ENCODE measurements around the gene APOBEC3C. TPM values are rescaled to one million over a fixed set of nuclear protein-coding genes. Genes with fewer than 3 reads are reported as not detected.
"Not testable (repeated sequence)": the region's sequence is repeated elsewhere in the genome, so short reads cannot be mapped to it uniquely, and the experiment has no call there.

APOBEC3C gene
- total and polyA plus RNA-seq, 2 experiments from 2014 or later: 7.0 to 49.2 TPM

DNA sequence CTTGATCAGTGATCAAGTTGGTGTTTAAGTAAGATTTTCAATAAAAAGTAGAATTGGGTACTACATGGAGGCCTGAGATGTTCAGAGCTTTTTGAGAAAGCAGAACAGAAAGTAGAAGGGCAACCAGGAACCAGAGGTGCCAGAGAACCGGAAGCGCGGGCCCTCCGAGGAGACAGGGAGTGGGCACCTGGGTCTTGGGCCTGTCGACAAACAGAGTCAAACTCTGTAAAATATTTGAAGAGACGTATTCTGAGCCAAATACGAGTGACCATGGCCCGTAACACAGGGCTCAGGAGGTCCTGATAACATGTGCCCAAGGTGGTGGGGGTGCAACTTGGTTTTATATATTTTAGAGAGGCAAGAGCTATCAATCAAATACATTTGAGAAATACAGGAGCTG lies 49.8 kb downstream of the APOBEC3C start:
- H2AFZ ChIP-seq; H3K79me2 ChIP-seq (replicated peaks; ENCODE audit: insufficient read depth); H3K9me3 Mint-ChIP-seq; H3K4me3 ChIP-seq; H3F3A ChIP-seq (replicated peaks; ENCODE audit: low read depth); H3K27me3 ChIP-seq (ENCODE audit: insufficient read depth); H3K36me3 ChIP-seq (ENCODE audit: insufficient read depth); DNase-seq (ENCODE audit: low spot score); H3K36me3 Mint-ChIP-seq (ENCODE audit: low read depth); H3K4me2 ChIP-seq; H3K4me1 ChIP-seq (ENCODE audit: insufficient read depth); ATAC-seq; H3K27ac Mint-ChIP-seq; H3K27ac ChIP-seq (ENCODE audit: low read depth); H4K20me1 ChIP-seq (replicated peaks; ENCODE audit: insufficient read depth); H3K4me1 Mint-ChIP-seq; H3K9me2 ChIP-seq (ENCODE audit: insufficient read depth); H3K4me3 Mint-ChIP-seq; H3K27me3 Mint-ChIP-seq (ENCODE audit: insufficient read depth, low read depth, poor library complexity): not testable (repeated sequence)

DNA sequence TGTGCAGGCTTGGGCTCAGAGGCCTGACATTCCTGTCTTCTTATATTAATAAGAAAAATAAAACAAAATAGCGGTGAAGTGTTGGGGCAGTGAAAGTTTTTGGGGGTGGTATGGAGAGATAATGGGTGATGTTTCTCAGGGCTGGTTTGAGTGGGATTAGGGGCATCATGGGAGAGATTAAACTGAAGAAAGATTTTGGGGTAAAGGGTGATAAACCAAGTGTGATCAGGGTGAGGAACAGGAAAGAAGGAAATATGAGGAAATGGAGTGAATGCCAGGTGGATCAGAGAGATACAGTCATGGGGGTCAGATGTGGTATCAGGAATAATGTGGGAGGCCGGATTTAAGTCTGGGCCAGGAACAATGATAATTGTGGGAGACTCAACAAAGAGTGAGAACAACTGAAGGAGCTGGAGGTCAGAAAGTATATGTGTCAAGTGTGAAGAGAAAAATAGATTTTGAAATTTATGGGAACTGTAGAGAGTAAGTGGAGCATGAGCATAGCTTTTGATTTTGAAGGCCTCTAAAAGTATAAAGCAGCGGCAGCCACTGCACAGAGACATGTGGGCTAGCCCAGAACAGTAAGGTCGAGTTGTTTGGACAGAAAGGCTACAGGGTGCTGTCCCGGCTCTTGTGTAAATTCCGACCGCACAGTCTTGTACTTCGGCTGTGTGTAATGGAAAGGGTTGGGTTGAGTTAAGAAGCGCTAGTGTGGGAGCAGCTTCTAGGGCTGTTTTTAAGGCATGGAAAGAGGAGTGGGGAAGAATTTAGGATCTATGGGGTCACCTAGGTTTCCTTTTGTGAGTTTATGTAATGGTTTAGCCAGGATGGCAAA lies 52.6 kb downstream of the APOBEC3C start:
- not testable (repeated sequence) for H4K20me1 ChIP-seq (replicated peaks; ENCODE audit: insufficient read depth); H3K4me3 ChIP-seq; H3K79me2 ChIP-seq (replicated peaks; ENCODE audit: insufficient read depth); H3K27me3 Mint-ChIP-seq (ENCODE audit: insufficient read depth, low read depth, poor library complexity); H3K27ac Mint-ChIP-seq; H3K36me3 Mint-ChIP-seq (ENCODE audit: low read depth); DNase-seq (ENCODE audit: low spot score); H3K36me3 ChIP-seq (ENCODE audit: insufficient read depth); ATAC-seq; H3K4me1 ChIP-seq (ENCODE audit: insufficient read depth); H3K4me2 ChIP-seq; H3K9me3 Mint-ChIP-seq; H3K9me2 ChIP-seq (ENCODE audit: insufficient read depth); H3K27me3 ChIP-seq (ENCODE audit: insufficient read depth); H3K27ac ChIP-seq (ENCODE audit: low read depth); H2AFZ ChIP-seq; H3F3A ChIP-seq (replicated peaks; ENCODE audit: low read depth); H3K4me3 Mint-ChIP-seq
- H3K4me1 Mint-ChIP-seq: peaks cover 15% of the 10 kb centered on the region

DNA sequence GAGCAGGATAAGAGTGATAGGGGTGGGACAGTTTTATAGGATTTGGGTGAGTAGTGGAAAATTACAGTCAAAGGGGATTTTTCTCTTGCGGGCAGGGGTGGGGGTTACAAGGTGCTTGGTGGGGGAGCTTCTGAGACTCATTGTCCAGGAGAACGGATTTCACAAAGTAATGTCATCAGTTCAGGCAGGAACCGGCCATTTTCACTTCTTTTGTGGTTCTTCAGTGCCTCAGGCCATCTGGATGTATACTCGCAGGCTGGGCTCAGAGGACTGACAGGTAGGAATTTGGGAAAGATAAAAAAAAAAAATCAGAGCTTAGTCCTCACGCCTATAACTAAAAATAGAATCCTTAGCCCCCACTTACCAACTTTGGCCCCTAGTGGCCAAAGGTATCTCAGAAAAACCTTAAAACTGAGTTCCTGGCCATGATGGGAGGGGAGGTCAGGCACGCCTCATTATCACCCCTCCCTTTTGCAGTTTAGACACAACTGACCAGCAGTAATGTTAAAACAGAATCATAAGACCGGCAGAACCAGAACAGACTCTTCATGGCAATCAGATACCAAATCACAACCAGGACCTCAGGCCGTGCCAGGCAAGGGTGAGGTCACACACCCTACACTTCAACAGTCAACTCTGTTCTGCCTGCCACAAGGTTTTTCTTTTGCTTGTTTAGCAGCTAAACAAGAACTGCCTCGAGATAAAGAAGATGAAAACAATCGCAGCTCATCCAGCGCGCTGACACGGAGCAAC lies 54.2 kb downstream of the APOBEC3C start:
- H3K4me1 Mint-ChIP-seq: peaks cover 20% of the 10 kb centered on the region
- ATAC-seq (peak; percentile 38; the same call in 1 of the 3 replicates), DNase-seq (ENCODE audit: low spot score) (no peak)
- no peak overlapping the region for H3K27ac ChIP-seq (ENCODE audit: low read depth)
- H3K4me3 Mint-ChIP-seq: no peak overlapping the region
- H3K9me3 Mint-ChIP-seq: no peaks in the 10 kb centered on the region; the same call in 2 of the 3 replicates
- no peaks in the 10 kb centered on the region for H3K27me3 ChIP-seq (ENCODE audit: insufficient read depth)
- H3K36me3 ChIP-seq (ENCODE audit: insufficient read depth): no peaks in the 10 kb centered on the region
- TF ChIP-seq ZNF114 (CRISPR knock-in tag; IDR thresholded peaks at IDR 0.05): no peak
- TF ChIP-seq, protein P1, sequence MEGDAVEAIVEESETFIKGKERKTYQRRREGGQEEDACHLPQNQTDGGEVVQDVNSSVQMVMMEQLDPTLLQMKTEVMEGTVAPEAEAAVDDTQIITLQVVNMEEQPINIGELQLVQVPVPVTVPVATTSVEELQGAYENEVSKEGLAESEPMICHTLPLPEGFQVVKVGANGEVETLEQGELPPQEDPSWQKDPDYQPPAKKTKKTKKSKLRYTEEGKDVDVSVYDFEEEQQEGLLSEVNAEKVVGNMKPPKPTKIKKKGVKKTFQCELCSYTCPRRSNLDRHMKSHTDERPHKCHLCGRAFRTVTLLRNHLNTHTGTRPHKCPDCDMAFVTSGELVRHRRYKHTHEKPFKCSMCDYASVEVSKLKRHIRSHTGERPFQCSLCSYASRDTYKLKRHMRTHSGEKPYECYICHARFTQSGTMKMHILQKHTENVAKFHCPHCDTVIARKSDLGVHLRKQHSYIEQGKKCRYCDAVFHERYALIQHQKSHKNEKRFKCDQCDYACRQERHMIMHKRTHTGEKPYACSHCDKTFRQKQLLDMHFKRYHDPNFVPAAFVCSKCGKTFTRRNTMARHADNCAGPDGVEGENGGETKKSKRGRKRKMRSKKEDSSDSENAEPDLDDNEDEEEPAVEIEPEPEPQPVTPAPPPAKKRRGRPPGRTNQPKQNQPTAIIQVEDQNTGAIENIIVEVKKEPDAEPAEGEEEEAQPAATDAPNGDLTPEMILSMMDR (conservative IDR thresholded peaks at IDR 0.05; ENCODE audit: low read depth in 2 of 2): peak in 1 of 2 experiments; percentile 43; a peak in 2 of 4 replicates
- H3K4me2 ChIP-seq: no peak overlapping the region
- H4K20me1 ChIP-seq (replicated peaks; ENCODE audit: insufficient read depth): no peaks in the 10 kb centered on the region
- no peaks in the 10 kb centered on the region for H3F3A ChIP-seq (replicated peaks; ENCODE audit: low read depth)
- H3K27ac Mint-ChIP-seq: no peak overlapping the region
- no peaks in the 10 kb centered on the region for H3K9me2 ChIP-seq (ENCODE audit: insufficient read depth)
- H3K79me2 ChIP-seq (replicated peaks; ENCODE audit: insufficient read depth): no peaks in the 10 kb centered on the region
- H3K36me3 Mint-ChIP-seq (ENCODE audit: low read depth): no peaks in the 10 kb centered on the region
- H3K4me3 ChIP-seq: no peak overlapping the region
- H2AFZ ChIP-seq: no peak overlapping the region; the same call in 1 of the 2 replicates
- peaks cover 9% of the 10 kb centered on the region; the same call in 1 of the 2 replicates for H3K4me1 ChIP-seq (ENCODE audit: insufficient read depth)
- H3K27me3 Mint-ChIP-seq (ENCODE audit: insufficient read depth, low read depth, poor library complexity): peaks cover 7% of the 10 kb centered on the region

Other genes starting within 250 kb of the APOBEC3C start
- 10.0 and 11.3 TPM in 2 replicates for gene DNAL4, start 220.1 kb upstream of the APOBEC3C start, total RNA-seq (2014; rRNA removed; shearing (Covaris generic))
- 8.7 and 9.3 TPM in 2 replicates for gene DNAL4, start 220.1 kb upstream of the APOBEC3C start, polyA plus RNA-seq (2016; fragmentation: Nextera tagmentation; extraction: Ambion mirVana)
- 9.3 and 13.4 TPM in 2 replicates for gene NPTXR, start 170.2 kb upstream of the APOBEC3C start, total RNA-seq (2014; rRNA removed; shearing (Covaris generic))
- 0.75 and 0.89 TPM in 2 replicates for gene NPTXR, start 170.2 kb upstream of the APOBEC3C start, polyA plus RNA-seq (2016; fragmentation: Nextera tagmentation; extraction: Ambion mirVana)
- 18.2 and 23.0 TPM in 2 replicates for gene CBX6, start 142.0 kb upstream of the APOBEC3C start, total RNA-seq (2014; rRNA removed; shearing (Covaris generic))
- gene CBX6, start 142.0 kb upstream of the APOBEC3C start, polyA plus RNA-seq (2016; fragmentation: Nextera tagmentation; extraction: Ambion mirVana): 17.4 and 18.5 TPM in 2 replicates
- gene APOBEC3A, start 56.6 kb upstream of the APOBEC3C start, total RNA-seq (2014; rRNA removed; shearing (Covaris generic)): not detected in 2 replicates
- 0.21 TPM in 1 of 2 replicates, not detected in the other for gene APOBEC3A, start 56.6 kb upstream of the APOBEC3C start, polyA plus RNA-seq (2016; fragmentation: Nextera tagmentation; extraction: Ambion mirVana)
- gene APOBEC3B, start 31.9 kb upstream of the APOBEC3C start, total RNA-seq (2014; rRNA removed; shearing (Covaris generic)): 5.9 and 7.0 TPM in 2 replicates
- gene APOBEC3B, start 31.9 kb upstream of the APOBEC3C start, polyA plus RNA-seq (2016; fragmentation: Nextera tagmentation; extraction: Ambion mirVana): 9.2 and 11.8 TPM in 2 replicates
- gene APOBEC3D, start 6.9 kb downstream of the APOBEC3C start, total RNA-seq (2014; rRNA removed; shearing (Covaris generic)): 3.4 and 4.3 TPM in 2 replicates
- 6.7 and 9.4 TPM in 2 replicates for gene APOBEC3D, start 6.9 kb downstream of the APOBEC3C start, polyA plus RNA-seq (2016; fragmentation: Nextera tagmentation; extraction: Ambion mirVana)
- gene APOBEC3F, start 26.6 kb downstream of the APOBEC3C start, total RNA-seq (2014; rRNA removed; shearing (Covaris generic)): 3.4 and 4.7 TPM in 2 replicates
- gene APOBEC3F, start 26.6 kb downstream of the APOBEC3C start, polyA plus RNA-seq (2016; fragmentation: Nextera tagmentation; extraction: Ambion mirVana): 3.4 and 3.5 TPM in 2 replicates
- gene APOBEC3G, start 63.0 kb downstream of the APOBEC3C start, total RNA-seq (2014; rRNA removed; shearing (Covaris generic)): 2.6 and 3.3 TPM in 2 replicates
- 1.8 and 2.1 TPM in 2 replicates for gene APOBEC3G, start 63.0 kb downstream of the APOBEC3C start, polyA plus RNA-seq (2016; fragmentation: Nextera tagmentation; extraction: Ambion mirVana)
- gene APOBEC3H, start 83.0 kb downstream of the APOBEC3C start, total RNA-seq (2014; rRNA removed; shearing (Covaris generic)): not detected in 2 replicates
- not detected in 2 replicates for gene APOBEC3H, start 83.0 kb downstream of the APOBEC3C start, polyA plus RNA-seq (2016; fragmentation: Nextera tagmentation; extraction: Ambion mirVana)
- 11.5 and 12.7 TPM in 2 replicates for gene CBX7, start 138.4 kb downstream of the APOBEC3C start, total RNA-seq (2014; rRNA removed; shearing (Covaris generic))
- 2.6 and 2.8 TPM in 2 replicates for gene CBX7, start 138.4 kb downstream of the APOBEC3C start, polyA plus RNA-seq (2016; fragmentation: Nextera tagmentation; extraction: Ambion mirVana)
- 5.2 and 8.0 TPM in 2 replicates for gene PDGFB, start 230.7 kb downstream of the APOBEC3C start, total RNA-seq (2014; rRNA removed; shearing (Covaris generic))
- 1.9 and 2.2 TPM in 2 replicates for gene PDGFB, start 230.7 kb downstream of the APOBEC3C start, polyA plus RNA-seq (2016; fragmentation: Nextera tagmentation; extraction: Ambion mirVana)

Data from GM23338 (cell line).